ENCODE data around the gene NECAB3. TPM values are rescaled to one million over a fixed set of nuclear protein-coding genes. Genes with fewer than 3 reads are reported as not detected.

Gene NECAB3
- total RNA-seq, 1 donor from 2014 or later = 58.6 TPM

- Mint-ChIP-seq H3K4me1 (no peaks in the 10 kb centered on the region), H3K27me3 (ENCODE audit: low read depth) (no peaks in the 10 kb centered on the region), H3K36me3 (peaks cover 61% of the 10 kb centered on the region), H3K9me3 (no peaks in the 10 kb centered on the region), H3K4me3 (no peak overlapping the region), H3K27ac (no peak overlapping the region)
- TF ChIP-seq CTCF (IDR thresholded peaks at IDR 0.05; ENCODE audit: unreplicated experiment) = no peak
- DNase-seq (ENCODE audit: low spot score in 2 of 2, unreplicated experiment in 2 of 2) = no peak
These were observed 44.7 kb downstream of the NECAB3 start for GRCh38 chr20:33629533-33629932.

DNA sequence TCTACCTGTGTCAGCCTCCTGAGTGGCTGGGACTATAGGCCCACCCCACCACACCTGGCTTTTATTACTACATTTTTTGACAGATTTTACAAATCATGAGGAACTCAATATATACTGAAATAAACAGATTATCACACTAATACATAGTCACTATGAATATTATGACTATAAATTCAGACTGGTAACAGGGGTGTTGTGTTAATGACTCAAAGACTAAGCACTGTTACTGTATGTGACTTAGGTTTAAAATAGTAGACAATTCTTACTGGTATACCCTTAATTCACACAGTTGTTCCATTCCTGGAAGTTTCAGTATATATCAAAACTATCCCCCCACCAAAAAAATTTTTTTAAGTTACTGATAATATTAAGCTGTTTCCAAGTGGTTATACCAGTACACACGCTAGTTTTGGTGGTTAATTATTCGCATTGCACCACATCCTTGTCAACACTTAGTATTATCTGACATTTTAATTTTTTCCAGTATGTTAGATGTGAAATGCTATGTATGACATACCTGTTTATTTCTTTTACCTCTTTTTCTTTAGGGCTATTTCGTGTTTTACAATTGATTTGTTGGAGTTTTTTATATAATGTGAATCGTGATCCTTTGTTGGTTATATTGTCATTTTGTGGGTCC is 46.5 kb downstream of the NECAB3 start:
- Mint-ChIP-seq H3K4me1 (no peaks in the 10 kb centered on the region), H3K27me3 (ENCODE audit: low read depth) (no peaks in the 10 kb centered on the region), H3K4me3 (no peak overlapping the region), H3K27ac (no peak overlapping the region), H3K9me3 (no peaks in the 10 kb centered on the region), H3K36me3 (peaks cover 69% of the 10 kb centered on the region)
- no peak for TF ChIP-seq CTCF (IDR thresholded peaks at IDR 0.05; ENCODE audit: unreplicated experiment)
- DNase-seq (ENCODE audit: low spot score in 2 of 2, unreplicated experiment in 2 of 2) = no peak

DNA sequence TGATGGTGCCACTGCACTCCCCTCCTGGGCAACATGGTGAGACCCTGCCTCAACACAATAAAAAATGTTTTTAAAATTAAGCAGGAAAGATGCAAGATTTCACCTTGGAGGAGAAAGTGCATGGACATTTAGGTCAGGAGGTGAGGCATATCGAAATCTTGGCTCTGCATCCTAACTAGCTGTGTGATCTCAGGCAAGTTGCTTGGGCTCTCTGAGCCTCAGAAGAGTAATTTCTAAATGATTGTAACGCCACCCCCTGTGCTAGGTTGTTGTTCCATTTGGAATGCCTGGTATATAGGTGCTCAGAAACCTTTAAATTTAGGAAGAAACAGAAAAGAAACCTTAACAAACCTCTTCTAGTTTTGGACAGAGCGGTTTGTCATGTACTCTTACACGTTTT is 48.0 kb downstream of the NECAB3 start:
- peaks cover 67% of the 10 kb centered on the region for H3K36me3 Mint-ChIP-seq
- DNase-seq (ENCODE audit: low spot score in 2 of 2, unreplicated experiment in 2 of 2) = no peak
- no peak overlapping the region for H3K4me3 Mint-ChIP-seq
- no peaks in the 10 kb centered on the region for H3K9me3 Mint-ChIP-seq
- TF ChIP-seq CTCF (IDR thresholded peaks at IDR 0.05; ENCODE audit: unreplicated experiment) = no peak
- no peaks in the 10 kb centered on the region for H3K4me1 Mint-ChIP-seq
- no peak overlapping the region for H3K27ac Mint-ChIP-seq
- H3K27me3 Mint-ChIP-seq (ENCODE audit: low read depth) = no peaks in the 10 kb centered on the region

DNA sequence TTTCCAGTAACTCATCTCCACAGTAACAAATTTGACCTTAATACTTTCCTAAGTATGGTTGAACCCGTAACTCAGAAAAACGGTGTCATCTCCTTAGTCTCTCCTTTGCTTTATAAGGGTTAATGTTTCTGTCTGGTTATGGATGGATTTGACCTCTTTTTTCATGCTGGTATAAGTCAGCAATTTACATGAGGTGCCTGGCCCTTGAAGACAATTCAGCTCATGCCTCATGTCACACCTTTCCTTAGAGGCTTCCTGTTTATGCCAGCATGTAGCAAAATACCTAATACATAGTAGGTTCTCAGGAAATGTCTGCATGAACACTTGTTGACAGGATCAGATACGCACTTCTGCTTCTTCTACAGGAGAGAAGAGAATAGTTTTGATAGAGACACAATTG is 49.8 kb downstream of the NECAB3 start:
- Mint-ChIP-seq H3K9me3 (no peaks in the 10 kb centered on the region), H3K4me1 (no peaks in the 10 kb centered on the region), H3K36me3 (peaks cover 58% of the 10 kb centered on the region), H3K4me3 (no peak overlapping the region), H3K27ac (no peak overlapping the region), H3K27me3 (ENCODE audit: low read depth) (no peaks in the 10 kb centered on the region)
- TF ChIP-seq CTCF (IDR thresholded peaks at IDR 0.05; ENCODE audit: unreplicated experiment) = no peak
- no peak for DNase-seq (ENCODE audit: low spot score in 2 of 2, unreplicated experiment in 2 of 2)

- no peak overlapping the region for H3K27ac Mint-ChIP-seq
- H3K4me1 Mint-ChIP-seq = no peaks in the 10 kb centered on the region
- H3K36me3 Mint-ChIP-seq = peaks cover 52% of the 10 kb centered on the region
- H3K27me3 Mint-ChIP-seq (ENCODE audit: low read depth) = no peaks in the 10 kb centered on the region
- H3K4me3 Mint-ChIP-seq = no peak overlapping the region
- H3K9me3 Mint-ChIP-seq = no peaks in the 10 kb centered on the region
- no peak for TF ChIP-seq CTCF (IDR thresholded peaks at IDR 0.05; ENCODE audit: unreplicated experiment)
- DNase-seq (ENCODE audit: low spot score in 2 of 2, unreplicated experiment in 2 of 2) = no peak
These were observed 51.4 kb downstream of the NECAB3 start for GRCh38 chr20:33622705-33623365.
